HG03565 (cell line): ENCODE measurements around the gene KY.

Experiments used
- ATAC-seq: cut with Tn5 transposase; IDR thresholded peaks from one replicate; pipeline ENCODE4 v1.9.1; 2021; ENCODE audit warnings: mild to moderate bottlenecking, moderate library complexity; ENCODE audit not compliant: unreplicated experiment

The KY gene

DNA sequence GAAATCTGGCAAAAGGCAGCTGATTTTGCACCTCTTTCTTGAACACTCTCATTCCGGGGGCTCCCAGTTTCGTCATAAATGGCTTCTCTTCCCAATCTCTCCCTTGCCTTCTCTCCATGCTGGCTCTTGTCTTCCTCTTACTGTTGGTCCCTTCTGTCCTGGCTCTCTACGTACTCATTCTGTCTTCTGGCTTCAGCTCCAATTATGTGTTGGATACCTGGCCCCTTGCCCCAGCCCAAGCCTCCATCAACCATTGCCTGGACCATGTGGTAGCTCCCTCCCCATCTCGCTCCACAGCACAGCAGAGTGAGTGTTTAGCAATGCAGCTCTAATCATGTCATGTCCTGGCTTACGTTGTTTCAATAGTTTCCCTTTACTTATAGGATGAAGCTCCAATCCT is 21.7 kb upstream of the KY start:
- ATAC-seq: no peak

DNA sequence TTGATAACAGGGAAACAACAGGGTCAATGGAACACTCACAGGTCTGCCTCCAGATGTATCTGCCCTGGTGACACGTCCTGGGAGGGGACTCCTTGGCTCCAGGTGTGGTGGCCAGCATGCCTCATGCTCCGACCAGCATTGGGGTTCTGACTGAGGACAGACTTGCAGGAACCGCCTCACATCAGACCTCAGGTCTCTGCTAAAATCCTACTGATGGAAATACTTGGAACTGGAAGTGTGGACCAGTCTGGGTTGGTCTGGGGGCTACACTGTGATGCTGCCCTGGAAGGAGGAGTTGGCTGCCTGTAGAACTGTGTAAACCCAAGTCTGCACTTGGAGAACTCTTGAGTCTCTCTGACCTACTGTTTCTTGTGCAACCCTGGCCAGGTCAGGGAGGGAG is 17.1 kb upstream of the KY start:
- ATAC-seq: no peak

DNA sequence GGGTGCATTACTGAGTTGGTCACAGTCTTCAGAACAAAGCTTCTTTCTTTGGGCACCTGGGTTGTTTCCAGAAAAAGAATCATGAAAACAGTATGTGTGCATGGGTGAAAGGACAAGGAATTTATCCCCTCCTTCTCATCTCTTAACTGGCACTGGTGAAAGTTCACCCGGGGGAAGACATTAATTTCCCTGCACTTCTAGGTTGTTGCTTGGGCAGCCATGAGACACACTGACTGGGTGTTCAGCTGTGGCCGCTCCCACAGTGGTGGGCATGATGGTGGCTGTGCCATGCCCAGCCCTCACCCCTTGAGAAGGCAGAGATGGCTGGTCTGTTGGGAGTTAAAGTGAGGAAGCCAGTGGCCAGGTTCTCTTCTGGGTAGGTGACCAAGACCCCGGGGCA is 16.6 kb upstream of the KY start:
- no peak for ATAC-seq

DNA sequence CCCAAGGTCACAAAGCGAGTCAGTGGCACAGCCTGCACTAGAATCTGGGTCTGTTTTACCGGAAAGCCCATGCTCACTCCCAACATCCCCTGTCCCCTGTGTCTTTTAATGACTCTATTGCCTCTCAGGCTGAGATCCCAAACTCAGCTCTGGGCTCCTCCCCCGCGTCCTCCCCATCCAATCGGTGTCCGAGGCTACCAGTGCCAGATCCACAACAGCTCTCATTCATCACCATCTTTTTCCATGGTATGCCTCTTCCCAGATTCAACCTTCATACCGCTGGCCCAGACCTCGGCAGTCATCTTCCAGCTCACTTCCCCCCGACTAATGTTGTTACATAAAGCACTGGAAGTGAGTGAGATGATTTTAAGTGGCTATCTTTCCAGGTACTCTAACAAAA is 16.1 kb upstream of the KY start:
- ATAC-seq: no peak

DNA sequence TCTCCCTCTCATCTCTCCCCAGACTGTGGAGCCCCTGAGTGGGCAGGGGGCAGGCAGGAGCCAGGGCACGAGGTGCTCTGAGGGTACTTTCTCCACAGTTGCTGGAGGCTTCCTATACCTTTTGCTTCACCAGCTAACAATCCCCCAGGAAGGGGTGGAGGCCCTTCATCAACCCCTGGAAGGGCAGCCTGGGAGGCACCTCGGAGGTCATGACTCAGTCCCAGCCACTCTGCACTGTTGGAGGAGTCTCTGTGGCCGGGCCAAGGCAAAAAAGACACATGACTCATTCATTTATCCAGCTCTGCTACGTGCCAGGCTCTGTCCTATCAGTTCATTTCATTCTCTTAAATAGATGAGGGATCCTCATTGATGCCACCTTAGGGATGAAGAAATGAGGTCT is 15.6 kb upstream of the KY start:
- no peak for ATAC-seq

DNA sequence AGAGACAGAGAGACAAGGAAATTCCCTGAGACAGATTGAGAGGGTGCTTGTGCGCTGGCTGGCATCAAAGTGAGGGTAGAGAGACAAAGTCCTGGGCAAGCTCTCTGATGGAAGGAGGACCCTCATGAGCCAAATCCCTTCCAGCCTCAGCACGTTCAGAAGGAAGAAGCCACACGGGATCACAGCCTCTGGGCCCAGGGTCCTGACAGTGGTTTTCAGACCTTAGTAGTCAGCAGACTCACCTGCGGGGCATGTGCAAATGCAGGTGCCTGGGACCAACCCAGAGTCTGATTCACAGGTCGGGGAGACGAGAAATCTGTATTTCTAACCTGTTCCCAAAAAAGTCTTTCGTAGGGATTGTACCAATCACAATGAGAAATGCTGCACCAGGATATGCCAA is 15.2 kb upstream of the KY start:
- no peak for ATAC-seq

DNA sequence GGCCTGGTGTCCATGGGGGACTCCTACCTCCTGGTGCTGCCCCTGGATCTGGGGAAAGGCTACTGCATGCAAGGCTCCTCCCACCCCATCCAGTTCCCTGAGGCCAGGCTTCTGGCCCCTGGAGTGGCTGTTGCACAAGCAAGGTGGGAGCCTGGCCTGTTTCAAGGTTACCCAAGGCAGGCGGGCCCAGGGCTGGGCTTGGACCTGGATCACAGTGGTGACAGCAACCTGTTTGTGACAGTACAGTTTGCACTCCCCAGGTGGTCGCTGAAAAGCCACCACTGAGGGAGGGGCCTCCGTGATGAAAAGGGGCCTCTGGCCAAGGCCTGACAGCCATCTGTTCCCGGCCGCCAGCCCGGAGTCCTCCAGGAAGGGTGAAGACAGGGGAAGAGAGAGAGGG is 14.4 kb upstream of the KY start:
- ATAC-seq: no peak

DNA sequence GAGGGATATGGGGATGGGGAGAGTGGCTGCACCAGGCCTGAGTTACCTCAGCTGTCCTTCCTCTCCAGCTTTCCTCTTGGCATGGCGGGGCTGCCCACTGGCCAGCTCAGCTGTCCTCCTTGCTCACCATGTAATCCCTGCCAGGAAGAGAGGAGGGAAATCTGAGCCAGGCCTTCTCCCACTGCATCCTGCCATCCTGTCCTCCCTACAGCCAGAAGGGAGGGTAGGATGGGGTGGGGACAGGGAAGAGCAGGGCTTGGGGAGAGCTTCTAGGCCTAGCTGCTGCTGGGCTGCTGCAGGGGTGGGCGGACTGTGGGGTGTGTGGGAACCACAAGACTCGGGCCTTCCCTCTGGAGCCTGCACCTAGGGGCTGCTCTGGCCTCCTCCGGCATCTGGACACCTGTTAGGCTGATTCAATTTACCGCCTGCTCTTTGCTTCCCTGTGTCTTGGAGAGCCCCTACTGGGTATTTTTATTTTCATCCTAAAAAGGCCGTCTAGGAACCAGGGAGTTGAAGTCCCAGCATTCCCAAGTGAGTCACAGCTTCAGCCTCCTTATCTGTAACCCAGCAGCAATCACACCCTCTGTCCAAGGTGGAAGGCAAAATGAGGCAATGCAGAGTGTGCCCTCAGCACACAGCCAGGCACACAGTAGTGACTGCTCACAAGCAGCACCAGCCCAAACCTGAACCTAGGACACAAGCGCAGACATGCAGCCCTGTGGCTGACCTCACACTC is 13.1 kb upstream of the KY start:
- no peak for ATAC-seq

DNA sequence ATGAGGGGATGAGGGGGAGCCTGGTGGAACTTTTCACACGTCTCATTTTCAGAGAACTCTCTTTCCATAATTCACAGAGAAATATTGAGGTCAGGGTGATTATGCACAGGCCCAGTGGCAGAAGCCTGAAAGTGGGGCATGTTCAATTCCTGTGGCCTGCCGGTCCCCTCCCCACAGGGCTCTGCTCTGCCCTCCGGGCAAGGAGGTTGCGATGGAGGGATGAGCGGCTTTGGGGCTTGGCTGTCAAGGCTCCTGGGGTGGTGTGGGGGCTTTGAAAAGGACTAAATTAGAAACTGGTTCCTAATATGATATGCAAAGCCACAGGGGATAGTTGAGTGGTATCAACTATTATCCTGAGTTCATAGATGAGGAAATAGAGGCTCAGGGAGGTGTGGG is 9.2 kb upstream of the KY start:
- no peak for ATAC-seq

DNA sequence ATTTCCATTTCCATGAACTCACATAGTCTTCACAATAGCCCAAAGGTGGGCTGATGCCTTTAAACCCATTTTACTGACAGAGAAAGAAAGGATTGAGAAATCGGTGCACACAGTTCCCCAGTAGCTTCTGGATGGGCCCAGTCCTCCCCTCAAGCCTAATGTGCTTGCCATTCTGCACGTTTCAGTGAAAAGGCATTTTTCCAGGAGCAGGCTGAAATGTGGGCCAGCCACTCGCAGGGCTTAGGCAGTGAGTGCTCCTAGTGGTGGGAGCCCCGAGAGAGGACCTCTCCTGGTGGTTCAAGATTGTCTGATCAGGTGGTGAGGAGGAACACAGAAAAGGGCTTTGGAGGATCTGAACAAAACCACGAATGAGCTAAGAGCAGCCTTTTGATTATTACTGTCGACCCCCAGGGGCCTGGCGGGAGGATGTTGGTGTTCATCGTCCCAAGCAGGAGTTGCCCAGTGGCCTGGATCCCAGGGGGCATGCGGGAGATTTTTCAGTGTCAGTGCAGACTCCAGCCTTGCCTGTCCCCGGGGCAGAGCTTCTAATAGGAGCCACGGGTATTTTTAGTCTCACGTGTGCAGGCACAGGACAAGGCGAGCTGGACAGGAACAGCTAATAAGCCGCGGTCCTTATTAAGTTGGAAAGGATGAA is 8.7 kb upstream of the KY start:
- ATAC-seq: no peak

DNA sequence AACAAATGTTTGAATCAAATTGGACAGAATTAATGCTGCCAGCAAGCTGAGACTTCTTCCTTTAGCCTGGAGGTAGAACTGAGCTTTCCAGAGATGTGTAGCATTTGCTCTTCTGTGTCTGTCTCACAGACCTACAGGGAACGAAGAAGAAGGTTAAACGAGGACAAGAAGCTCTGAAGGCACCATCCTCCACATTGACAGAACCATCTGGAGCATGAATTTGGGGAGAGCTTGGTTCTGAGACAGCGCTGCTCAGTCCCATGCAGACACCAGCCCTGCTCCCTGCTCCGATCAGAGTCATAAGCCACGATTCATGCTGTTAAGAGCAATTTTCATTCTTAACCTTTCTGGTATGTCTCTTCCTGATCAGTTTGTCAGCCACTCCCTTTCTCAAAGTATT is 7.7 kb upstream of the KY start:
- ATAC-seq: no peak

DNA sequence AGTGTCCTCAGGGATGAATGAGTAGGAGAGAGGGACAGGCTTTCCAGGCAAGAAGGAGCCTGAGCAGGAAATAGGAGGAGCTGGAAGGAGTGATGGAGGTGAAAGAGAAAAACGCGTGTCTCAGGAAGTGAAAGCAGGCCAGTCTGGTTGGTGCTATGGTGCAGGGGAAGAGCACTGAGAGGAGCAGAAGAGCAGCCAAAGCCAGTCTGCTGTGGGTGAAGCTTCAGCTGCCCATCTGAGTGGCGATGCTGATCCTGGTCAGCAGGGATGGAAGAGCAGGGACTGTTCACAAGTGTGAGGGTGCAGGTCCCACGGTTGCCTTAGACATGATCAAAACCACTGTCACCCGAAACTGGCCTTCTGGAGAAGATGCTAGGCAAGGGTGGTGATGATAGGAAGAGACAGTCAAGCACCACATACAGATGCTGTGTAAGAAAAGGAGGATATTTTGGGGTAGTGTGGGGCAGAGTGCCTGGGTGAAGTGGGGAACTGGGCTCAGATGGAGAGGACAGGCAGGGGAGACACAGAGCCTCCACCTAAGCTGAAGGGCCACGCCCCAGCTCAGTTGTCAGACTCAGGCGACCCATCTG is 5.5 kb upstream of the KY start:
- ATAC-seq: no peak

DNA sequence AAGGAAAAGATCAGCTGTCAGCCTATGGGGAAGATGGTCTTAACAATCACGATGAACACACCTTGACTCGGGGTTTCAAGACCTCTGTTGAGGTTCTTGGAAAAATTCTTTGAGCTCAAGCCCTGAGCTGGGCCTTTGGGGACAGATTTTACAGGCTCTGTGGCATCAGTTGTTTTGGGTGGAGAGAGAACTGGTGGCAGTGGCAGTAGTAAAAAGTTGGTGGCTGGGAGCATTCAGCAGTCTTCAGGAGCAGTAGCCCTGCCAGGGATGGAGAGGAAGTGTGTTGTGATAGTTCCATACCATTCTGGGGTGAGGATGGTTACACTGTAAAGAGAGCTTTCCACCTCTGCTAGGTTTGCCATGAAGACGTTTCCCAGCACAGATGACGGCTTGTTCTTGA is 4.9 kb upstream of the KY start:
- ATAC-seq: no peak

DNA sequence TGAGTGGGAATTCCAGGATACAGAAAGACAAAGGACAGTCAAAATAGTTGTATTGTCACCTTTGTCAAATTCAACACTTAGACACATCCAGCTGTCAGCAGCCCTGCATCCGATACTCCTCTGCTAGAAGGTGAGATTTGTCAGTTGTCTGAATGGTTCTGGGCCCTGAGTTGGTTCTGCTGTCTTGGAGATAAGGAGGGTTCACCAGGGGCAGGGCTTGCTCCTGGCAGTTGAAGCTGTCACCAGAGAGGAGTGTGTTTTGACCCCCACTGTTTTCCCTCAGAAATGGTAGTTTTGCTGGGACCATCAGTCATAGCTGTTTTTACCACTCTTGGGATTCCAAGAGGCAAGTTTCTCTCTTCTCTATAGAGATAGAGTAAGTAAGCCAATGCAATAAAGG is 3.2 kb upstream of the KY start:
- ATAC-seq: no peak

DNA sequence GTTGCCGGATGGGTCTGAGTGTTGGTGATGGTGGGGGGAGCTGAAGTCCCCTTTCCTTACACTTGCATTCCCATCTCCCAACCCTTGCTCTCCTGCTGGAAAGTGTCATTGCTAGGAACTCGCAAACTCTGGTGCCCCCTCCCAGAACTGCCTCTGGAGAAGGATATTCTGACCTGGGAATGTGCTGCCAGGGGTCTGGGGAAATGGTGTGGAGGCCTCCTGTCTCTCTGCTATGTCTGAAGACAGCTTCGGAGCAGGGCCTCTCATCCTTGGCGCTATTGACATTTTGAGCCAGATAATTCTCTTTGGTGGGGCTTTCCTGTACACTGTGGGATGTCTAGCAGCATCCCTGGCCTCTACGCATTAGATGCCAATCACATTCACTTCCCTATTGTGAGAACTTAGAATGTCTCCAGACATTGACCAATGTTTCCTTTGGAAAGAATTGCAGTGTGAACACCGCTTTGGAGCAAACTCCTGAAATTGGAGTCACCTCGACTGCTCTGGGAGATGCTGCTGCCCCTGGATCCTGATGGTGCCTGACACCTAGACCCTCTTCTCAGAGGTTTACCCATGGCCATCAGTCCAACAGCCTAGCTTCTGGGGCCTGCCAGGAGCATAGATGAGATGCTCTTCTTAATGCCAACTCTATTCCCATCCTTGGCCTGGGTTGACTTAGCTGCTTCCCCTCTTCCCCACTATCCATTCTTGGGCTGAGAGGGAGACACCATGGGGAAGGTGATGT is 2.2 kb upstream of the KY start:
- no peak for ATAC-seq

DNA sequence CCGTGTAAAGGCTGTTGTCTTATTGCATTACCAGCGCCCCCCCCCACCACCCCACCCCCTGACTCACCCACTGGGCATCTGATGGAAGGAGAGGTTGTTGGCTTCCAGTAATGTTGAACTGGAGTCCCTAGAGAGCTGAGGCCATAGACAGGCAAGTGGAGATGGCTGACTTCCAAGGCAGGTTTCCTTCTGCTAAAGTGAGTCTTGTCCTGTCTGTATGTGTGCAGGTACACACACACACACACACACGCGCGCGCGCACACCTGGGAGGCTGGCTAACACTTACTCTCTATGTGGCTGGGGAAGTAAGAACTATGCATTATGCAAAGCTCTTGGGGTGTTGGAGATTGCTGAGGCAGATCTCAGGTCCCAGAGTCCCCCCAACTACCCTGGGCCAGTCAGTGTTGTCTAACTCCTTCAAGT is 1.6 kb upstream of the KY start:
- no peak for ATAC-seq

DNA sequence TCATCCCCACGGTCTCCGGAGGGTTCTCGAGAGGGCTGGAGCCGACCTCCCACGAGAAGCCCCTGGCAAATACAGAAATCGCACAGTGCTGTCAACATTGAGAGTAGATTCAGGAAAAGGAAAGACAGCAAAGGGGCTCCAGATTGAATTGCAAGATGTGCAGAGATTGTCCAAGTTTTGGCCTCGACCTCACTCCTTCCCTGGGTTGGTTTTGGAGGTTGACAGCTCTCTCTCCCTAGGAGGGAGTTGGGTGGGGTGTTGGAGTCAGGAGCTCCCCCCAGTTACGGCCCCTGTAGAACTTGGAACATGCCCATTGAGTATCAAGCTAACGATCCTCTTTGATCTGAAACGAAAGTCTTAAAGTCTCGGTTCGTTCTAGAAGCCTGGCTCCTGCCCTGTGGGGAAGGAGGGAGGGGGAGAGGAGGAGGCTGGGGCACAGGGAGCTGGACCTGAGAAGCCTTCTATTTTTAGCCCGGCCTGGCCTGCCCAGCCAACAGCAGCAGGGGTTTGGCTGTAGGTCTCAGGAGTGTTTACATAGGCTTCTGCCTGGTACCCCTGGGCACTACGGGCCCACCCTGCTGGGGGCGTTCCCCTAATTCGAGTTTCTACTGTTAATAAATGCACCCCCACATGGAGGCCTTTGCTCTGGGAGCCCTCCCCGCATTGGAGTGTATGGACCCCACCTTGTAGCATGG is 672 bp upstream of the KY start:
- ATAC-seq: no peak

DNA sequence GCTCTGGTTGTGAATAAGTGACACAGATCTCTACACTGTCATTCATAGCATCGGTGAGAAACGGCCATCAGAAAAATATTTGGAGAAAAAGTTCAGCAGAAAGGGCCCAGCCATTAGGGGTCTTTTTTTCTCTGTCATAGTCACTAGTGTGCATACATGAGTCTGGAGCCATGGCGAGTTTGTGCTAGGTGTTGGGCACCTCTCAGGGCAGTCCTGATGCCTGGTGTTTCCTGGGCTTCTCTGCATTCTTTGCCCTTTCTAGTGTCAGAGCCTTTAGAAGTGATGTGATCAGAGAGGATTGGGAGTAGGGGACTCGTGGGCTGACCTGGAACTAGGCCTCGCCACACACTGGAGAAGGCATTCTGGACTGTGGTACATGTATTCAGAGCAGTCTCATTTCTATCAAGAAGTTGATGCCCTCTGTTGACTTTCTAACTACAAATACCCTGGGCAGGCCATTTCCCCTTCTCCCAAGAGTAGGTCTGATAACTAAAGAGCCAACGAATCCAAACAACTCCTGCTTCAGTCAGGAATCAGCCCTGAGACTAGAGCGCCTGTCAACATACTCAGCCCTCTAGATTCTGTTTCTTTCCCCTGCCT is 1.6 kb downstream of the KY start:
- ATAC-seq: no peak

DNA sequence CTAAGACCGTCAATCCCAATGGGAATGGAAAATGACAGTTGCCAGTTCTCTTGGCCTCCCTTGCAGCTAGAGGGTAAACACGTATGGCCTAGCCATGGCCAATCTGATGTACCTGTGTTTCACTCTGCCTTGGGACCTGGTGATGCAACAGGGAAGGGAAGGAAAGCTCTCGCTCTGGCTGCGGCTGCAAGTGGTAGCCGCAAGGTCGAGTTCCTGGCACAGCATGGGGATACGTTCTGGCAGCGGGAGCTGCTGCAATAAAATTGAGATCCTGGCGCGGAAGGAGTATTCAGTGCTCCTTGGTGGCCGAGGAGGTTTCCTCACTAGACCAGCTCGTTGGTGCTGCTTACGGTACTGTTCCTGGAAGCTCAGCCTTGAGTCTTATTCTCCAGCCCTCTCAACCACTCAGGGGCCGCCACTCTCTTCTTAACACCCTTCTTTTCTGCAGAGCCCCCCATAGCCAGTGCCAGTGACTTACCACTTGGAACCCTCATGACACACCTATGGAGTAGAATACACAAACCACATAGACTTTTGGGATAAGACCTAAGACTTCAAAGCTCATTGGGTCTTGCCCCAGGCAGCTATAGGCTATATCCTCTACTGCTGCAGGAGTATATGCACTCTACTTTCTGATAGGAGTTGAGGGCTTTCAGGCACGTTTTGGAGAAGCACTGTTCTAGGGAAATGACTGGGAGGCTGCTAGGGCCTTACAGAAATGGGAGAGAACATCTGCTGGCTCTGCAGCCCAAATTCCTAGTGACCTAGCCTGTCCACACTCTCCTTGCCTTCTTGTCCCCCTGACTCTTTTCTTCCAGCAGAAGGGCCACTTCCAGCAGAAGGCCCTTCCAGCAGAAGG is 2.7 kb downstream of the KY start:
- ATAC-seq: no peak

DNA sequence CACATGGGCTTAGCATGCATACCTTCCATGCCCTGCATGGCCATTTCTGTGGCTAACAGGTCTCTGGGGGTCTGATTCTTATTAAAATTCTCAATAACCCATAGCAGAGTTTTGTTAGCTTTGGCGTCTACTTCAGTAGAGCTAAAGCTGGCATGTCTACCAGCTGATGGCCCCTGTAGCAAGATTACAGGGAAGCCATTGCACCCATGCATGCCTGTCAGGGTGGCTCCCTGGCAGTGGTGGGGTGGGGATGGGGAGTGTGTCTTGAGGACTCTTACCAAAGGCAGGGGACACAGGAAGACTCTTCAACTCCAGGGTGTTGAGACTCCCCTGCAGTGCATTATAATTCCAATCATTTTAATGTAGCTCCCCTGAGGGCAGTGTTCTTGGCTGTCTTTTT is 4.7 kb downstream of the KY start:
- no peak for ATAC-seq
